ENCODE measurements around the gene DCTN1.

Gene DCTN1

DNA sequence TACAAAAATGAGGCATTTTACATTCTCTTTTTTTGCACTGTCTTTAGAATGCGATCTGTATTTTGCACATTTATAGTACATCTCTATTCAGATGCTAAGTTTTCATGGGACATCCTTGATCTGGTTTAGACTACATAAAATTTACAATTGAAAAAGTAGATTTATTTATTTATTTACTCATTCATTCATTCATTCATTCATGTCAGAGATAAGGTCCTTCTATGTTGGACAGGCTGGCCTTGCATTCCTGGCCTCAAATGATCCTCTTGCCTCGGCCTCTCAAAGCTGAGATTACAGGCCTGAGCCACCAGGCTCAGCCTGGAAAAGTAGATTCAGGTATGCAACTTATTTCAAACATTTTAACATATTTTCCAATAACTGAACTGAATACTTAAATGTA is 16.0 kb upstream of the DCTN1 start:
- POLR2A ChIA-PET (ENCODE audit: low non-redundant PET) = no interaction called here
- no peak overlapping the region for H3K27ac ChIP-seq
- CTCF ChIA-PET = interaction anchor here (0.7 kb wide), 1 partner anchor 146 kb away, joined by 4 read pairs; no protein-coding TSS in a partner anchor
- DNase-seq (ENCODE audit: low spot score) = no peak
- TF ChIP-seq, protein P1, sequence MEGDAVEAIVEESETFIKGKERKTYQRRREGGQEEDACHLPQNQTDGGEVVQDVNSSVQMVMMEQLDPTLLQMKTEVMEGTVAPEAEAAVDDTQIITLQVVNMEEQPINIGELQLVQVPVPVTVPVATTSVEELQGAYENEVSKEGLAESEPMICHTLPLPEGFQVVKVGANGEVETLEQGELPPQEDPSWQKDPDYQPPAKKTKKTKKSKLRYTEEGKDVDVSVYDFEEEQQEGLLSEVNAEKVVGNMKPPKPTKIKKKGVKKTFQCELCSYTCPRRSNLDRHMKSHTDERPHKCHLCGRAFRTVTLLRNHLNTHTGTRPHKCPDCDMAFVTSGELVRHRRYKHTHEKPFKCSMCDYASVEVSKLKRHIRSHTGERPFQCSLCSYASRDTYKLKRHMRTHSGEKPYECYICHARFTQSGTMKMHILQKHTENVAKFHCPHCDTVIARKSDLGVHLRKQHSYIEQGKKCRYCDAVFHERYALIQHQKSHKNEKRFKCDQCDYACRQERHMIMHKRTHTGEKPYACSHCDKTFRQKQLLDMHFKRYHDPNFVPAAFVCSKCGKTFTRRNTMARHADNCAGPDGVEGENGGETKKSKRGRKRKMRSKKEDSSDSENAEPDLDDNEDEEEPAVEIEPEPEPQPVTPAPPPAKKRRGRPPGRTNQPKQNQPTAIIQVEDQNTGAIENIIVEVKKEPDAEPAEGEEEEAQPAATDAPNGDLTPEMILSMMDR (conservative IDR thresholded peaks at IDR 0.05; ENCODE audit: low read depth) = no peak

DNA sequence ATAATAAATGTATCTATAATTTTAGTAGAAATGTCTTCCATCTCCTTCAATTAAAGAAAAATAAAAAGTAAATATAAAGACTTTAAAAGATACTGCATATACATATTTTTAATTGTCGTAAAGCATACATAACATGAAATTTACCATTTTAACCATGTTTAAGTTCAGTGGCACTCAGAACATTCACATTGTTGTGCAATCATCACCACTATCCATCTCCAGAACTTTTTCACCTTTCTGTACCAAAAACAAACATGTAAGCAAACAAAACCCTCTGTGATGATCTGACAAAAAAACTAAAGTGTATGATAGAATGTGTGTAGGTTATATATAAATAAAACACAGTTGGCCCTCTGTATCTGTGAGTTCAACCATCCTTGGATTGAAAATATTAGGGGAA is 13.4 kb upstream of the DCTN1 start:
- no peak overlapping the region for H3K27ac ChIP-seq
- ChIA-PET CTCF (no interaction called here), POLR2A (ENCODE audit: low non-redundant PET) (no interaction called here)
- DNase-seq (ENCODE audit: low spot score) = no peak
- TF ChIP-seq, protein P1 (conservative IDR thresholded peaks at IDR 0.05; ENCODE audit: low read depth) = no peak

DNA sequence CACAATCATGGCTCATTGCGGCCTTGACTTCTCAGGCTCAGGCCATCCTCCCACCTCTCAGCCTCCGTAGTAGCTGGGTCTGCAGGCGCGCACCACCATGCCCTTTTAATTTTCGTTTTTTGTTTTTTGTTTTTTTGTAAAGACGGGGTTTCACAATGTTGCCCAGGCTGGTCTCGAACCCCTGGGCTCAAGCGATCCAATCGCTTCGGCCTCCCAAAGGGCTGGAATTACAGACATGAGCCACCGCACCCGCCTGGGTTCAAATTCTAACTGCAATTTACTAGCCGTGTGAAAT is 12.3 kb upstream of the DCTN1 start:
- CTCF ChIA-PET = interaction anchor here (0.6 to 1.5 kb wide), 8 partner anchors 13 to 568 kb away, joined by 3 to 8 read pairs (median 3); partner anchors contain the start of genes DCTN1 and INO80B
- POLR2A ChIA-PET (ENCODE audit: low non-redundant PET) = interaction anchor here (0.7 kb wide), 2 partner anchors 137 to 260 kb away, joined by 3 to 4 read pairs; partner anchors contain the start of gene AUP1
- no peak overlapping the region for H3K27ac ChIP-seq
- TF ChIP-seq, protein P1 (conservative IDR thresholded peaks at IDR 0.05; ENCODE audit: low read depth) = no peak
- DNase-seq (ENCODE audit: low spot score) = no peak

GRCh38 chr2:74391580-74392448 is 11.7 kb upstream of the DCTN1 start:
- ChIA-PET CTCF (interaction anchor here (0.5 to 1.5 kb wide), 17 partner anchors 9 to 936 kb away, joined by 3 to 10 read pairs (median 3); partner anchors contain the start of genes AUP1, DCTN1 and INO80B), POLR2A (ENCODE audit: low non-redundant PET) (interaction anchor here (0.7 kb wide), 2 partner anchors 138 to 259 kb away, joined by 3 to 4 read pairs; partner anchors contain the start of gene AUP1)
- TF ChIP-seq, protein P1 (conservative IDR thresholded peaks at IDR 0.05; ENCODE audit: low read depth) = peak; percentile 97
- H3K27ac ChIP-seq = peak overlapping the region; percentile 77
- DNase-seq (ENCODE audit: low spot score) = peak; percentile 94

GRCh38 chr2:74391209-74391579 is 11.1 kb upstream of the DCTN1 start:
- POLR2A ChIA-PET (ENCODE audit: low non-redundant PET) = no interaction called here
- DNase-seq (ENCODE audit: low spot score) = peak; percentile 29
- H3K27ac ChIP-seq = peak overlapping the region; percentile 77

GRCh38 chr2:74390606-74391005 is 10.5 kb upstream of the DCTN1 start:
- H3K27ac ChIP-seq = no peak overlapping the region
- no peak for DNase-seq (ENCODE audit: low spot score)
- CTCF ChIA-PET = interaction anchor here (0.6 to 1.1 kb wide), 6 partner anchors 24 to 148 kb away, joined by 3 to 8 read pairs (median 3); partner anchors contain the start of gene AUP1
- TF ChIP-seq, protein P1 (conservative IDR thresholded peaks at IDR 0.05; ENCODE audit: low read depth) = no peak
- POLR2A ChIA-PET (ENCODE audit: low non-redundant PET) = no interaction called here

More at GRCh38 chr2:74391209-74391579, 11.1 kb upstream of the DCTN1 start:
- CTCF ChIA-PET = interaction anchor here (0.5 to 1.5 kb wide), 17 partner anchors 9 to 935 kb away, joined by 3 to 10 read pairs (median 3); partner anchors contain the start of genes AUP1, DCTN1 and INO80B
- TF ChIP-seq, protein P1 (conservative IDR thresholded peaks at IDR 0.05; ENCODE audit: low read depth) = no peak

Data from RWPE1 (cell line).